CD4-positive, alpha-beta T cell treated with Interleukin-2 at 100 ng/mL for 4 hours (primary cell): ENCODE measurements around the gene IGFLR1.

Experiments used
- DNase-seq: peaks from one replicate; pipeline ENCODE4 v3.0.0-alpha.2; 2020; ENCODE audit warnings: low spot score

The IGFLR1 gene

GRCh38 chr19:35742121-35742724, at the start of gene IGFLR1:
TSS of gene IGFLR1 (minus strand) at chr19:35742452. CDS start at chr19:35741180, 1,272 bp downstream.
- DNase-seq, result peak; percentile 72

- DNase-seq, result no peak
These were observed 49.6 kb upstream of the IGFLR1 start for GRCh38 chr19:35791814-35792279.

- DNase-seq, result no peak
These were observed 48.9 kb upstream of the IGFLR1 start for GRCh38 chr19:35790981-35791813.

GRCh38 chr19:35789978-35790944, 48.0 kb upstream of the IGFLR1 start:
- DNase-seq, result no peak

GRCh38 chr19:35789195-35789977, 47.1 kb upstream of the IGFLR1 start:
- no peak for DNase-seq

- DNase-seq, result no peak
These were observed 46.1 kb upstream of the IGFLR1 start for GRCh38 chr19:35788205-35788960.

GRCh38 chr19:35787227-35787799, 45.1 kb upstream of the IGFLR1 start:
- no peak for DNase-seq

GRCh38 chr19:35786299-35787160, 44.3 kb upstream of the IGFLR1 start:
- no peak for DNase-seq

GRCh38 chr19:35785339-35785627, 43.0 kb upstream of the IGFLR1 start:
- no peak for DNase-seq

GRCh38 chr19:35784503-35785338, 42.5 kb upstream of the IGFLR1 start:
- no peak for DNase-seq

- no peak for DNase-seq
These were observed 41.5 kb upstream of the IGFLR1 start for GRCh38 chr19:35783469-35784434.

GRCh38 chr19:35782589-35782988, 40.3 kb upstream of the IGFLR1 start:
- DNase-seq, result no peak

GRCh38 chr19:35781650-35782049, 39.4 kb upstream of the IGFLR1 start:
- no peak for DNase-seq

GRCh38 chr19:35780717-35781116, 38.5 kb upstream of the IGFLR1 start:
- DNase-seq, result no peak

GRCh38 chr19:35780058-35780457, 37.8 kb upstream of the IGFLR1 start:
- DNase-seq, result no peak

GRCh38 chr19:35779033-35779432, 36.8 kb upstream of the IGFLR1 start:
- DNase-seq, result no peak

GRCh38 chr19:35777961-35778360, 35.7 kb upstream of the IGFLR1 start:
- no peak for DNase-seq
